Measurements from ENCODE around the gene C15orf61.

- no peak for TF ChIP-seq POLR2AphosphoS5 (IDR thresholded peaks at IDR 0.05)
- no peak for TF ChIP-seq CTCF (IDR thresholded peaks at IDR 0.05)
- no peak for TF ChIP-seq POLR2A (IDR thresholded peaks at IDR 0.05)
These were observed 50.9 kb downstream of the C15orf61 start for GRCh38 chr15:67571648-67572415.
